GM19468 (cell line): Measurements from ENCODE around the gene IGFBP2.
A peak's percentile ranks its signal among the peaks of the same experiment; 100 is the strongest.
"Not testable (repeated sequence)": the region's sequence is repeated elsewhere in the genome, so short reads cannot be mapped to it uniquely, and the experiment has no call there.

ENCODE experiments used
- ATAC-seq: cut with Tn5 transposase; IDR thresholded peaks from one replicate; pipeline ENCODE4 v1.9.1; 2021; ENCODE audit warnings: mild to moderate bottlenecking, moderate library complexity, moderate number of reproducible peaks; ENCODE audit not compliant: unreplicated experiment; ENCODE audit errors: extremely low read depth

The IGFBP2 gene

GRCh38 chr2:216632952-216633615, at the start of gene IGFBP2:
Gene IGFBP2 (plus strand): TSS chr2:216633420. CDS start chr2:216633524, 104 bp downstream.
- no peak for ATAC-seq

- ATAC-seq = no peak
These were observed 49.6 kb upstream of the IGFBP2 start for GRCh38 chr2:216583606-216584005.

GRCh38 chr2:216584112-216584511, 49.1 kb upstream of the IGFBP2 start:
- no peak for ATAC-seq

GRCh38 chr2:216585441-216585840, 47.8 kb upstream of the IGFBP2 start:
- no peak for ATAC-seq

GRCh38 chr2:216588861-216589710, 44.1 kb upstream of the IGFBP2 start:
- no peak for ATAC-seq

- no peak for ATAC-seq
These were observed 43.4 kb upstream of the IGFBP2 start for GRCh38 chr2:216589791-216590190.

- no peak for ATAC-seq
These were observed 42.4 kb upstream of the IGFBP2 start for GRCh38 chr2:216590780-216591179.

GRCh38 chr2:216591480-216591879, 41.7 kb upstream of the IGFBP2 start:
- no peak for ATAC-seq

- ATAC-seq = no peak
These were observed 39.1 kb upstream of the IGFBP2 start for GRCh38 chr2:216594081-216594480.

GRCh38 chr2:216596236-216596979, 36.8 kb upstream of the IGFBP2 start:
- ATAC-seq = no peak

- ATAC-seq = no peak
These were observed 36.2 kb upstream of the IGFBP2 start for GRCh38 chr2:216596980-216597509.

GRCh38 chr2:216597825-216598224, 35.4 kb upstream of the IGFBP2 start:
- ATAC-seq = not testable (repeated sequence)

- ATAC-seq = no peak
These were observed 31.4 kb upstream of the IGFBP2 start for GRCh38 chr2:216601632-216602409.

- ATAC-seq = no peak
These were observed 30.0 kb upstream of the IGFBP2 start for GRCh38 chr2:216603010-216603883.

GRCh38 chr2:216603884-216604245, 29.4 kb upstream of the IGFBP2 start:
- ATAC-seq = no peak

GRCh38 chr2:216604458-216604857, 28.8 kb upstream of the IGFBP2 start:
- ATAC-seq = no peak

GRCh38 chr2:216606551-216607276, 26.5 kb upstream of the IGFBP2 start:
- peak; percentile 26 for ATAC-seq

- ATAC-seq = no peak
These were observed 26.0 kb upstream of the IGFBP2 start for GRCh38 chr2:216607277-216607560.

GRCh38 chr2:216608525-216608924, 24.7 kb upstream of the IGFBP2 start:
- ATAC-seq = no peak
